H1 (cell line): ENCODE measurements around the gene SEC23IP. TPM values are rescaled to one million over a fixed set of nuclear protein-coding genes. Genes with fewer than 3 reads are reported as not detected.

Experiments
- CTCF ChIA-PET: fragments of 300-600 bp; sonication (Branson Sonifier 250); formaldehyde crosslinking; loops from one replicate; lab custom pipeline; 2021; ENCODE audit not compliant: partially characterized antibody; lab: Charles Lee
- POLR2A ChIA-PET: fragments of 300-600 bp; sonication (Branson Sonifier 250); formaldehyde crosslinking; loops from one replicate; lab custom pipeline; 2021; ENCODE audit warnings: inconsistent platforms; ENCODE audit not compliant: partially characterized antibody; lab: Charles Lee
- DNase-seq, 2 experiments: peaks; one replicate each; pipeline versions ENCODE4 v3.0.0 to v3.0.0-alpha.2; 2010 to 2022; ENCODE audit warnings: low spot score in 2 of 2, low read depth in 1 of 2, mixed read lengths in 1 of 2
- FAIRE-seq: peaks from 2 replicates; lab custom pipeline; 2011; peaks lifted over from hg19 to GRCh38; lab: Jason Lieb, UNC
- H2AFZ ChIP-seq: 2 replicates; pipeline ENCODE4 v1.8.1; 2012; ENCODE audit warnings: low read length, inconsistent platforms
- H2AK5ac ChIP-seq: 2 replicates; pipeline ENCODE4 v1.6.1; 2013; ENCODE audit warnings: low read depth, low read length
- H2BK120ac ChIP-seq: replicated peaks from 2 replicates; pipeline ENCODE3; 2013; ENCODE audit warnings: low read depth, low read length, inconsistent platforms
- H2BK12ac ChIP-seq: 2 replicates; pipeline ENCODE4 v1.6.1; 2013; ENCODE audit warnings: low read depth, low read length
- H2BK15ac ChIP-seq: 2 replicates; pipeline ENCODE4 v1.6.1; 2013; ENCODE audit warnings: low read length
- H2BK20ac ChIP-seq: 2 replicates; pipeline ENCODE4 v1.6.1; 2013; ENCODE audit warnings: low read length
- H2BK5ac ChIP-seq: 2 replicates; pipeline ENCODE4 v1.6.1; 2013; ENCODE audit warnings: low read depth, low read length
- H3K14ac ChIP-seq: 2 replicates; pipeline ENCODE4 v1.6.1; 2013; ENCODE audit warnings: inconsistent platforms; ENCODE audit not compliant: insufficient read length
- H3K18ac ChIP-seq: 2 replicates; pipeline ENCODE4 v1.6.1; 2013; ENCODE audit warnings: low read length; ENCODE audit errors: extremely low read depth
- H3K23ac ChIP-seq: 2 replicates; pipeline ENCODE4 v1.6.1; 2013; ENCODE audit warnings: inconsistent platforms; ENCODE audit not compliant: insufficient read length
- H3K23me2 ChIP-seq: 2 replicates; pipeline ENCODE4 v1.6.1; 2013; ENCODE audit warnings: low read depth, low read length
- H3K27ac ChIP-seq: 2 replicates; pipeline ENCODE4 v1.6.1; 2011; ENCODE audit warnings: low read depth, low read length, inconsistent platforms
- H3K27me3 ChIP-seq, 4 experiments: replicated peaks in 1 of 4; 1 replicate in 1 of 4; 2 replicates in 3 of 4; pipeline versions ENCODE4 v1.6.1 to v1.8.1; 2011 to 2013; ENCODE audit warnings: low read length in 3 of 4, mild to moderate bottlenecking in 3 of 4, inconsistent platforms in 2 of 4, mixed read lengths in 2 of 4, moderate library complexity in 1 of 4; ENCODE audit not compliant: control insufficient read depth in 3 of 4, insufficient read depth in 3 of 4; ENCODE audit errors: extremely low read depth in 1 of 4
- H3K36me3 ChIP-seq, 4 experiments: 2 replicates each; pipeline versions ENCODE4 v1.6.1 to v1.8.1; 2011 to 2013; ENCODE audit warnings: mild to moderate bottlenecking in 4 of 4, low read length in 3 of 4, moderate library complexity in 2 of 4, control low read depth in 1 of 4, inconsistent platforms in 1 of 4; ENCODE audit not compliant: insufficient read depth in 4 of 4, control insufficient read depth in 2 of 4
- H3K4ac ChIP-seq: replicated peaks from 2 replicates; pipeline ENCODE3; 2013; ENCODE audit warnings: low read length, low read depth, mixed read lengths, inconsistent platforms; ENCODE audit not compliant: insufficient read length
- H3K4me1 ChIP-seq, 4 experiments: replicated peaks in 1 of 4; 1 replicate in 1 of 4; 2 replicates in 3 of 4; pipeline versions ENCODE4 v1.6.1 to v1.8.1; 2011 to 2013; ENCODE audit warnings: low read length in 3 of 4, inconsistent platforms in 2 of 4, mixed read lengths in 1 of 4; ENCODE audit not compliant: insufficient read depth in 4 of 4, control insufficient read depth in 3 of 4
- H3K4me2 ChIP-seq, 2 experiments: 2 replicates each; pipeline versions ENCODE4 v1.6.1 to v1.8.1; 2011 to 2013; ENCODE audit warnings: low read depth in 2 of 2, low read length in 2 of 2, control low read depth in 1 of 2, inconsistent platforms in 1 of 2, mild to moderate bottlenecking in 1 of 2; ENCODE audit not compliant: insufficient read depth in 1 of 2
- H3K4me3 ChIP-seq, 4 experiments: fragments of 200-600, 300-600 bp in 1 of 4; sonication (generic), shearing (Covaris generic), sonication (Bioruptor Twin) in 1 of 4; 2 replicates each; pipeline versions ENCODE4 v1.5.1 to v1.8.1; 2011 to 2016; ENCODE audit warnings: low read length in 4 of 4, low read depth in 3 of 4, control low read depth in 2 of 4, inconsistent platforms in 2 of 4, mild to moderate bottlenecking in 2 of 4, mixed read lengths in 1 of 4, moderate library complexity in 1 of 4; ENCODE audit not compliant: insufficient read depth in 2 of 4; ENCODE audit errors: extremely low read depth in 1 of 4
- H3K56ac ChIP-seq: replicated peaks from 2 replicates; pipeline ENCODE3; 2013; ENCODE audit warnings: low read depth, mild to moderate bottlenecking, mixed read lengths, low read length, inconsistent platforms; ENCODE audit not compliant: insufficient read length
- H3K79me1 ChIP-seq: 2 replicates; pipeline ENCODE4 v1.6.1; 2013; ENCODE audit warnings: low read depth, low read length, control low read depth
- H3K79me2 ChIP-seq, 2 experiments: 2 replicates each; pipeline versions ENCODE4 v1.6.1 to v1.8.1; 2012 to 2013; ENCODE audit warnings: low read length in 2 of 2, mild to moderate bottlenecking in 2 of 2, inconsistent platforms in 1 of 2; ENCODE audit not compliant: insufficient read depth in 2 of 2, control insufficient read depth in 1 of 2
- H3K9ac ChIP-seq, 4 experiments: replicated peaks in 1 of 4; 1 replicate in 1 of 4; 2 replicates in 3 of 4; pipeline versions ENCODE4 v1.6.1 to v1.8.1; 2011 to 2013; ENCODE audit warnings: low read depth in 3 of 4, low read length in 3 of 4, control low read depth in 2 of 4, mild to moderate bottlenecking in 2 of 4, moderate library complexity in 2 of 4, inconsistent platforms in 1 of 4; ENCODE audit errors: extremely low read depth in 1 of 4
- H3K9me3 ChIP-seq, 2 experiments: 2 replicates each; pipeline versions ENCODE4 v1.6.1 to v1.8.1; 2012 to 2013; ENCODE audit warnings: mild to moderate bottlenecking in 2 of 2, moderate library complexity in 2 of 2, control low read depth in 1 of 2, inconsistent platforms in 1 of 2, low read depth in 1 of 2, low read length in 1 of 2, mixed read lengths in 1 of 2; ENCODE audit not compliant: insufficient read depth in 2 of 2
- H4K20me1 ChIP-seq, 2 experiments: replicated peaks in 1 of 2; 2 replicates each; pipeline versions ENCODE3 to v1.8.1; 2011 to 2013; ENCODE audit warnings: inconsistent platforms in 2 of 2, low read length in 2 of 2, mild to moderate bottlenecking in 1 of 2; ENCODE audit not compliant: insufficient read depth in 2 of 2, control insufficient read depth in 1 of 2
- H4K5ac ChIP-seq: 2 replicates; pipeline ENCODE4 v1.6.1; 2013; ENCODE audit warnings: low read length, low read depth, mixed read lengths, inconsistent platforms; ENCODE audit not compliant: insufficient read length
- H4K8ac ChIP-seq: 2 replicates; pipeline ENCODE4 v1.8.0; 2013; ENCODE audit warnings: mild to moderate bottlenecking, moderate library complexity, low read length, inconsistent platforms; ENCODE audit not compliant: insufficient read depth; ENCODE audit errors: extremely low read depth
- H4K91ac ChIP-seq: replicated peaks from 2 replicates; pipeline ENCODE3; 2013; ENCODE audit warnings: low read length, mixed read lengths, inconsistent platforms; ENCODE audit not compliant: insufficient read length
- ATF2 ChIP-seq: IDR thresholded peaks from 2 replicates; pipeline ENCODE4 v1.6.1; 2012; ENCODE audit warnings: low read length, inconsistent platforms
- CBX5 ChIP-seq: fragments of 300-800, 300-1000 bp; sonication (generic); IDR thresholded peaks from 2 replicates; pipeline ENCODE4 v1.7.1; 2016; ENCODE audit warnings: antibody characterized with exemption, low read length, low read depth
- CHD1 ChIP-seq: IDR thresholded peaks from 2 replicates; pipeline ENCODE4 v1.6.1; 2012; ENCODE audit warnings: low read depth, low read length, improper control_type of control experiment
- FOSL1 ChIP-seq: IDR thresholded peaks from 2 replicates; pipeline ENCODE4 v1.6.1; 2011; ENCODE audit warnings: mild to moderate bottlenecking, low read depth, low read length, moderate library complexity; ENCODE audit not compliant: insufficient read depth
- PHF8 ChIP-seq: fragments of 200-600 bp; sonication (generic); conservative IDR thresholded peaks from 2 replicates; pipeline ENCODE4 v1.7.1; 2012; ENCODE audit warnings: low read depth, mild to moderate bottlenecking, inconsistent platforms, low read length, moderate library complexity
- POLR2AphosphoS5 ChIP-seq: IDR thresholded peaks from 2 replicates; pipeline ENCODE4 v1.6.1; 2011; ENCODE audit warnings: low read depth, low read length
- WGBS, 2 experiments: shearing (Covaris generic) in 1 of 2; methylation state at CpG; one replicate each; pipeline versions ENCODE4 v1.1.6 to v1.1.7; 2013 to 2015; ENCODE audit warnings: low lambda C conversion rate in 2 of 2, mixed read lengths in 2 of 2, inconsistent platforms in 1 of 2, low coverage in 1 of 2, missing lambda C conversion rate in 1 of 2; ENCODE audit not compliant: insufficient replicate concordance in 2 of 2, insufficient coverage in 1 of 2, insufficient read length in 1 of 2; ENCODE audit errors: extremely low coverage in 1 of 2, missing lambda C conversion rate in 1 of 2; 5-methylcytosine and 5-hydroxymethylcytosine counted together
- polyA plus RNA-seq, 7 experiments: library from polyadenylated mRNA; depleted of rRNA in 3 of 7; stranded (reverse) in 5 of 7; unstranded in 2 of 7; fragments of >200 nt in 5 of 7; fragments of 200-250 nt in 2 of 7; gene quantifications; 1 replicate in 5 of 7; 2 replicates in 1 of 7; 4 replicates in 1 of 7; pipeline versions ENCODE4 v1.2.1 to v1.2.3, GENCODE V29; 2011 to 2013; ENCODE audit warnings: missing spikeins in 2 of 7, mixed read lengths in 2 of 7
- total RNA-seq: library from RNA; stranded (reverse); fragmentation: NEBNext Ultra II Directional; extraction: Animal tissue kit (Norgen Biotek cat#: 25700); gene quantifications from 2 replicates; pipeline ENCODE4 v1.2.1, GENCODE V29; 2021

The SEC23IP gene
- total and polyA plus RNA-seq, 2 of the 8 experiments (the other 6 are each of a cell fraction or from before 2014, with no cell fraction given), result 29.0 to 105 TPM

DNA sequence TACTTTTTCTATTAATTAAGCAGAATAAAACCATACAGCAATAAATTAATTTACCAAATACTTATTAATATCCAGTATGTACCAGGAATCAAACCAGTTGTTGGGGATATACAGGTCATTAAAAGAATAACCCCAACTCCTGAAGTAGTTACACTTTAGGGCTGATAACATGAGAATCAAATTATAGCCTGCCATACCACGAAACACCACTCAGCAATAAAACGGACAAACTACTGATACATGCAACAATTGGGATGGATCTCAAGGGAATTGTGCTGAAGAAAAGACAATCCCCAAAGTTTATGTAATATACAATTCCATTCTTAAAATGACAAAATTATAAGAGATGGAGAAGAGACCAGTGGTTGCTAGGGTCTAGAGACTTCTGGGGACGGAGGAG lies 42.6 kb upstream of the SEC23IP start:
- FAIRE-seq, result no peak
- Histone ChIP-seq H3K4ac (no peak overlapping the region), H3K36me3 (peaks cover 27 to 72% (median 60%) of the 10 kb centered on the region in 4 experiments), H4K20me1 (peaks cover 3 to 4% of the 10 kb centered on the region in 2 experiments), H4K91ac (no peak overlapping the region), H3K23me2 (no peaks in the 10 kb centered on the region), H2BK12ac (no peak overlapping the region), H2BK5ac (no peak overlapping the region), H3K23ac (no peak overlapping the region), H4K5ac (no peak overlapping the region), H3K4me1 (no peaks in the 10 kb centered on the region), H2AK5ac (no peak overlapping the region), H3K27ac (no peak overlapping the region), H3K4me3 (no peak overlapping the region), H3K14ac (no peak overlapping the region), H2BK120ac (no peak overlapping the region), H3K56ac (no peak overlapping the region), H3K27me3 (no peaks in the 10 kb centered on the region), H3K4me2 (no peak overlapping the region), H4K8ac (no peak overlapping the region), H3K79me2 (no peaks in the 10 kb centered on the region; a peak in 1 of 4 replicates), H3K9ac (no peak overlapping the region), H2BK15ac (no peak overlapping the region), H3K79me1 (no peaks in the 10 kb centered on the region; the same call in 1 of the 2 replicates), H2BK20ac (no peak overlapping the region), H3K9me3 (no peaks in the 10 kb centered on the region), H3K18ac (no peak overlapping the region), H2AFZ (no peak overlapping the region)
- ChIA-PET CTCF (interaction anchor here (0.6 to 3.5 kb wide), 3 partner anchors 9 to 136 kb away, joined by 3 to 17 read pairs (median 4); no protein-coding TSS in a partner anchor), POLR2A (interaction anchor here (0.9 kb wide), 1 partner anchor 20 kb away, joined by 3 read pairs; no protein-coding TSS in a partner anchor)
- no peak for DNase-seq
- TF ChIP-seq CHD1, result no peak
- no peak for TF ChIP-seq POLR2AphosphoS5
- TF ChIP-seq CBX5, result no peak
- TF ChIP-seq ATF2, result no peak
- TF ChIP-seq PHF8, result no peak
- no peak for TF ChIP-seq FOSL1
- 98% methylated on average over 3 of the region's 3 CpGs; no CpG with 5 or more reads in 1 of the 2 experiments for WGBS, 2 experiments
